GM21619 (cell line): ENCODE measurements around the gene PDE1A.
"Not testable (repeated sequence)": the region's sequence is repeated elsewhere in the genome, so short reads cannot be mapped to it uniquely, and the experiment has no call there.

ENCODE experiments used
- ATAC-seq: cut with Tn5 transposase; IDR thresholded peaks from one replicate; pipeline ENCODE4 v1.9.1; 2021; ENCODE audit not compliant: unreplicated experiment

PDE1A gene

GRCh38 chr2:182283512-182283911, 143.3 kb downstream of the PDE1A start:
- no peak for ATAC-seq

GRCh38 chr2:182281276-182281675, 145.6 kb downstream of the PDE1A start:
- ATAC-seq = no peak

- no peak for ATAC-seq
These were observed 146.7 kb downstream of the PDE1A start for GRCh38 chr2:182280118-182280517.

- not testable (repeated sequence) for ATAC-seq
These were observed 150.2 kb downstream of the PDE1A start for GRCh38 chr2:182276662-182277061.

- ATAC-seq = no peak
These were observed 158.9 kb downstream of the PDE1A start for GRCh38 chr2:182267971-182268370.

- no peak for ATAC-seq
These were observed 159.9 kb downstream of the PDE1A start for GRCh38 chr2:182266909-182267308.

GRCh38 chr2:182265718-182266117, 161.1 kb downstream of the PDE1A start:
- ATAC-seq = no peak

- no peak for ATAC-seq
These were observed 164.9 kb downstream of the PDE1A start for GRCh38 chr2:182261860-182262387.

GRCh38 chr2:182259629-182260150, 167.1 kb downstream of the PDE1A start:
- ATAC-seq = no peak

- ATAC-seq = no peak
These were observed 174.3 kb downstream of the PDE1A start for GRCh38 chr2:182252534-182252933.

- ATAC-seq = no peak
These were observed 177.9 kb downstream of the PDE1A start for GRCh38 chr2:182248898-182249297.

GRCh38 chr2:182248362-182248761, 178.5 kb downstream of the PDE1A start:
- ATAC-seq = no peak

GRCh38 chr2:182247831-182248230, 179.0 kb downstream of the PDE1A start:
- no peak for ATAC-seq

GRCh38 chr2:182245963-182246362, 180.9 kb downstream of the PDE1A start:
- no peak for ATAC-seq

GRCh38 chr2:182242609-182243008, 184.2 kb downstream of the PDE1A start:
- ATAC-seq = no peak

GRCh38 chr2:182241936-182242335, 184.9 kb downstream of the PDE1A start:
- ATAC-seq = no peak

- ATAC-seq = peak; percentile 100
These were observed 185.9 kb downstream of the PDE1A start for GRCh38 chr2:182240862-182241371.

GRCh38 chr2:182230561-182230960, 196.3 kb downstream of the PDE1A start:
- ATAC-seq = no peak

- ATAC-seq = no peak
These were observed 197.5 kb downstream of the PDE1A start for GRCh38 chr2:182229297-182229696.

- no peak for ATAC-seq
These were observed 198.1 kb downstream of the PDE1A start for GRCh38 chr2:182228741-182229140.

- no peak for ATAC-seq
These were observed 198.8 kb downstream of the PDE1A start for GRCh38 chr2:182228073-182228473.

GRCh38 chr2:182226807-182227206, 200.0 kb downstream of the PDE1A start:
- ATAC-seq = no peak

GRCh38 chr2:182224669-182225068, 202.2 kb downstream of the PDE1A start:
- ATAC-seq = no peak
